Parathyroid adenoma (tissue), 2 donors: Measurements from ENCODE around the gene DCAF10.

Experiments used
- H2AFZ ChIP-seq: fragments of 300-600 bp; sonication (generic); one replicate; pipeline ENCODE4 v1.7.0; 2017; ENCODE audit warnings: antibody characterized with exemption, mild to moderate bottlenecking
- H3K27ac ChIP-seq: fragments of 300-600 bp; sonication (generic); one replicate; pipeline ENCODE4 v1.7.0; 2017
- H3K27me3 ChIP-seq: fragments of 300-600 bp; sonication (generic); one replicate; pipeline ENCODE4 v1.7.0; 2017; ENCODE audit warnings: low read length; ENCODE audit not compliant: control insufficient read depth, insufficient read depth
- H3K36me3 ChIP-seq: fragments of 300-600 bp; sonication (generic); one replicate; pipeline ENCODE4 v1.7.0; 2017; ENCODE audit warnings: low read length; ENCODE audit not compliant: control insufficient read depth, insufficient read depth
- H3K4me1 ChIP-seq: fragments of 300-600 bp; sonication (generic); one replicate; pipeline ENCODE4 v1.7.0; 2017; ENCODE audit warnings: control low read depth
- H3K4me2 ChIP-seq: fragments of 300-600 bp; sonication (generic); one replicate; pipeline ENCODE4 v1.7.0; 2017; ENCODE audit warnings: low read length
- H3K4me3 ChIP-seq: fragments of 300-600 bp; sonication (generic); one replicate; pipeline ENCODE4 v1.7.0; 2017; ENCODE audit warnings: low read depth, low read length
- H3K79me2 ChIP-seq: fragments of 300-600 bp; sonication (generic); one replicate; pipeline ENCODE4 v1.7.0; 2017; ENCODE audit warnings: control low read depth
- H3K9ac ChIP-seq: fragments of 300-600 bp; sonication (generic); one replicate; pipeline ENCODE4 v1.7.0; 2017; ENCODE audit warnings: mild to moderate bottlenecking
- H3K9me3 ChIP-seq: fragments of 300-600 bp; sonication (generic); one replicate; pipeline ENCODE4 v1.7.0; 2017; ENCODE audit warnings: low read length; ENCODE audit not compliant: control insufficient read depth
- TF ChIP-seq, protein P1 (sequence below): fragments of 300-600 bp; sonication (generic); IDR thresholded peaks from one replicate; pipeline ENCODE4 v1.7.0; 2017; ENCODE audit warnings: antibody characterized with exemption, mild to moderate bottlenecking
- donor health status: primary hyperparathyroidism.

Gene DCAF10

GRCh38 chr9:37915911-37916470, 115.4 kb downstream of the DCAF10 start:
- no peak overlapping the region for H2AFZ ChIP-seq
- H3K4me1 ChIP-seq = no peaks in the 10 kb centered on the region
- no peak overlapping the region for H3K4me3 ChIP-seq
- H3K36me3 ChIP-seq = no peaks in the 10 kb centered on the region
- H3K9ac ChIP-seq = no peak overlapping the region
- TF ChIP-seq, protein P1, sequence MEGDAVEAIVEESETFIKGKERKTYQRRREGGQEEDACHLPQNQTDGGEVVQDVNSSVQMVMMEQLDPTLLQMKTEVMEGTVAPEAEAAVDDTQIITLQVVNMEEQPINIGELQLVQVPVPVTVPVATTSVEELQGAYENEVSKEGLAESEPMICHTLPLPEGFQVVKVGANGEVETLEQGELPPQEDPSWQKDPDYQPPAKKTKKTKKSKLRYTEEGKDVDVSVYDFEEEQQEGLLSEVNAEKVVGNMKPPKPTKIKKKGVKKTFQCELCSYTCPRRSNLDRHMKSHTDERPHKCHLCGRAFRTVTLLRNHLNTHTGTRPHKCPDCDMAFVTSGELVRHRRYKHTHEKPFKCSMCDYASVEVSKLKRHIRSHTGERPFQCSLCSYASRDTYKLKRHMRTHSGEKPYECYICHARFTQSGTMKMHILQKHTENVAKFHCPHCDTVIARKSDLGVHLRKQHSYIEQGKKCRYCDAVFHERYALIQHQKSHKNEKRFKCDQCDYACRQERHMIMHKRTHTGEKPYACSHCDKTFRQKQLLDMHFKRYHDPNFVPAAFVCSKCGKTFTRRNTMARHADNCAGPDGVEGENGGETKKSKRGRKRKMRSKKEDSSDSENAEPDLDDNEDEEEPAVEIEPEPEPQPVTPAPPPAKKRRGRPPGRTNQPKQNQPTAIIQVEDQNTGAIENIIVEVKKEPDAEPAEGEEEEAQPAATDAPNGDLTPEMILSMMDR = no peak
- no peaks in the 10 kb centered on the region for H3K79me2 ChIP-seq
- H3K4me2 ChIP-seq = no peak overlapping the region
- H3K27ac ChIP-seq = peak overlapping the region; percentile 59
- no peaks in the 10 kb centered on the region for H3K9me3 ChIP-seq
- H3K27me3 ChIP-seq = no peaks in the 10 kb centered on the region

DNA sequence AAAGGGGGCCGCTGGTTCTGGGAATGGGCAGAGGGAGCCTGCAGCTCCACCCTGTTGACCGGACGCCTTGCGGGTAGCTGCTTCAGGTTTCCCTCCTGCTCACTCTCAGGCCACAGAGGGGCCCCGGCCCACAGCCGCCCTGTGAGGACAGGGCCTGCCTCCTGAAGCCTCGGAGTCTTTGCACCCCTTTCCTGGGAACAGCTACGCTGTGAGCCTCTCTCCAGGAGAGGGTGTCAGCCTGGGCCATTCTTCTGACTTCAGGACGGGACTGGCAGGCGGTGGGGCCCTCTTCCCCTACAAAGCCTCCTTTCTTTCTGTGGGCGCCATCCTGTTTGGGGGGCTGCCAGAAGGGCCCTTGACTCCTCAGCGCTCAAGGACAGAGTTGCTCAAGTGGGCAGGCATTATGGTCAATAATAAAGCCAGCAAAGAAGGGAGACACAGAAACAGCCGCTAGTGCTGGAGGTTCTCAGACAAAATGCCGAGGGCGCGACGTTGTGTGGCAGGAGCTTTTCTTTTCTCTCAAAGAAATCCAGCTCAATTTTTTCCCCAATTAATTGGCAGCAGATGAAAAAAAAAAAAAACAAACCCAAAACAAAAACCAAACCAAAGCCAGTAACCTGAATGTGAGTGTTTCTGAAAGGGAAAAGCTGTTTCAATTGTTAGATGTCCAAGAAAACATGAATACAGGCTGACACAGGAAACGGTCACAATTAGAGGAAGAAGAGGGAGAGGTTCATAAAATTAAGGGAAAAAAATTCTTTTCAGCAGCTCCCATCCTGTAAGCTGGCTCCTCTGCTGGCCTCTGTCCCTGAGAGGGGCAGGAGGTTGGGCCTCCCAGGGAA, 116.1 kb downstream of the DCAF10 start:
- no peak overlapping the region for H2AFZ ChIP-seq
- no peak overlapping the region for H3K9ac ChIP-seq
- no peak overlapping the region for H3K4me3 ChIP-seq
- H3K9me3 ChIP-seq = no peaks in the 10 kb centered on the region
- TF ChIP-seq, protein P1 = no peak
- no peaks in the 10 kb centered on the region for H3K36me3 ChIP-seq
- H3K4me1 ChIP-seq = no peaks in the 10 kb centered on the region
- H3K79me2 ChIP-seq = no peaks in the 10 kb centered on the region
- no peak overlapping the region for H3K4me2 ChIP-seq
- H3K27ac ChIP-seq = peak overlapping the region; percentile 59
- H3K27me3 ChIP-seq = no peaks in the 10 kb centered on the region
